ENCODE measurements around the gene POGZ.

The POGZ gene

DNA sequence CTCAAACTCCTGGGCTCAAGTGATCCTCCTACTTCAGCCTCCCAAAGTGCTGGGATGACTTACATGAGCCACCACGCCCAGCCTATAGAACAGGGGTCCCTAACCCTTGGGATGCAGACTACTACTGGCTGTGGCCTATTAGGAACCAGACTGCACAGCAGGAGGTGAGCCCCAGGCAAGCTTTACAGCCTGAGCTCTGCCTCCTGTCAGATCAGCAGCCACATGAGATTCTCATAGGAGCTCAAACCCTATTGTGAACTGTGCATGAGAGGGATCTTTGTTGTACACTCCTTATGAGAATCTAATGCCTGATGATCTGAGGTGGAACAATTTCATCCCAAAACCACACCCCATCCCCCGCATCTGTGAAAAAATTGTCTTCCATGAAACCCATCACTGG, 73.3 kb downstream of the POGZ start:
- Histone ChIP-seq H3K27me3 (ENCODE audit: control insufficient read depth, insufficient read depth, low read length) (no peaks in the 10 kb centered on the region), H3K4me2 (ENCODE audit: low read length) (no peak overlapping the region), H3K27ac (no peak overlapping the region), H3K79me2 (no peaks in the 10 kb centered on the region), H2AFZ (no peak overlapping the region), H3K36me3 (ENCODE audit: control insufficient read depth, insufficient read depth, low read length) (no peaks in the 10 kb centered on the region), H3K9ac (no peak overlapping the region), H3K4me3 (ENCODE audit: low read depth, low read length) (no peak overlapping the region), H3K9me3 (ENCODE audit: control insufficient read depth, low read length) (no peaks in the 10 kb centered on the region), H3K4me1 (no peaks in the 10 kb centered on the region)
- TF ChIP-seq CTCF (IDR thresholded peaks at IDR 0.05): no peak

DNA sequence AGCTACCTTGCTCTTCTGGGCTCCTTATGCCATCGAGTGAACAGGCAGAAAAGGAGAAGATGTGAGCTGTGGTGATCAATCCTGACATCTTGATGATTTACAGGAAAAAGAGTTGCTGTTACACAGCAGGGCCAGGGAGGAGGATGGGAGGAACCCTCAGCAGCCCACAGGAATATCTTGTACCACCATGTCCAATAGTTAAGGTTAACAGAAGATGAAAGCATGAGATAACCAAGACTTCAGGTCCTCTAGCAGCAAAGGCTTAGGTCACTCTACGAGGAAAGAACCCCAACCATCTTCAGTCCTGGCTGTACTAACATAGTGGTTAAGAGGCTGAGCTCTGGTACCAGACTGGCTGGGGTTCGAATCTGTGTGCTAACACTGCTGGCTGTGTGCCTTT, 74.7 kb downstream of the POGZ start:
- Histone ChIP-seq H3K4me1 (no peaks in the 10 kb centered on the region), H3K36me3 (ENCODE audit: control insufficient read depth, insufficient read depth, low read length) (no peaks in the 10 kb centered on the region), H3K9me3 (ENCODE audit: control insufficient read depth, low read length) (no peaks in the 10 kb centered on the region), H3K9ac (no peak overlapping the region), H3K79me2 (no peaks in the 10 kb centered on the region), H3K27ac (no peak overlapping the region), H3K27me3 (ENCODE audit: control insufficient read depth, insufficient read depth, low read length) (no peaks in the 10 kb centered on the region), H3K4me3 (ENCODE audit: low read depth, low read length) (no peak overlapping the region), H3K4me2 (ENCODE audit: low read length) (no peak overlapping the region), H2AFZ (peak overlapping the region; percentile 50)
- TF ChIP-seq CTCF (IDR thresholded peaks at IDR 0.05): no peak

GRCh38 chr1:151377150-151377884, 82.0 kb downstream of the POGZ start:
- Histone ChIP-seq H3K36me3 (ENCODE audit: control insufficient read depth, insufficient read depth, low read length) (no peaks in the 10 kb centered on the region), H3K79me2 (no peaks in the 10 kb centered on the region), H3K9me3 (ENCODE audit: control insufficient read depth, low read length) (no peaks in the 10 kb centered on the region), H3K27ac (no peak overlapping the region), H3K9ac (no peak overlapping the region), H3K27me3 (ENCODE audit: control insufficient read depth, insufficient read depth, low read length) (no peaks in the 10 kb centered on the region), H3K4me3 (ENCODE audit: low read depth, low read length) (no peak overlapping the region), H2AFZ (no peak overlapping the region), H3K4me1 (no peaks in the 10 kb centered on the region), H3K4me2 (ENCODE audit: low read length) (no peak overlapping the region)
- TF ChIP-seq CTCF (IDR thresholded peaks at IDR 0.05): no peak

DNA sequence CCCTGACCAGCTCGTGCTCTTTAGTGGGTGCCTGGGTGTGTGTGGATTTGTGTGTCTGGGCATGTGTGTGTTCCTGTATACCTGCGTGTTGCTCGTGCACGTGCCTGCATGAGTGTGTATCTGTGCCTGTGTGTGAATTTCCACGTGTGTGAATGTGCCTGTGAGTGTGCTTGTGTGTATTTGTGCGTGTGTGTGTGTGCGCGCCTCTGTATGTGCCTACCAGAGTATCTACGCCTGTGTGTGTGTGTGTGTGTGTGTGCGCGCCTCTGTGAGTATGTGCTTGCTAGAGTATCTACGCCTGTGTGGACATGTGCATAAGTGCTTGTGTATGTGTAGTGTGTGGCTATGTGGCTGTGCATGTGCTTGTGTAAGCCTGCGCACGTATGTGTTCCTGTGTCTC, 86.1 kb downstream of the POGZ start:
- Histone ChIP-seq H3K9me3 (ENCODE audit: control insufficient read depth, low read length) (no peaks in the 10 kb centered on the region), H3K9ac (no peak overlapping the region), H3K36me3 (ENCODE audit: control insufficient read depth, insufficient read depth, low read length) (no peaks in the 10 kb centered on the region), H3K4me2 (ENCODE audit: low read length) (no peak overlapping the region), H2AFZ (no peak overlapping the region), H3K4me3 (ENCODE audit: low read depth, low read length) (no peak overlapping the region), H3K27ac (no peak overlapping the region), H3K4me1 (peaks cover 6% of the 10 kb centered on the region), H3K79me2 (no peaks in the 10 kb centered on the region), H3K27me3 (ENCODE audit: control insufficient read depth, insufficient read depth, low read length) (no peaks in the 10 kb centered on the region)
- no peak for TF ChIP-seq CTCF (IDR thresholded peaks at IDR 0.05)

Data from parathyroid adenoma (tissue), 2 donors.